ENCODE measurements around the gene SH3GL3. TPM values are rescaled to one million over a fixed set of nuclear protein-coding genes. Genes with fewer than 3 reads are reported as not detected.

Gene SH3GL3
- total and polyA plus RNA-seq, 4 donors = 0.31 to 8.4 (median 2.3) TPM

DNA sequence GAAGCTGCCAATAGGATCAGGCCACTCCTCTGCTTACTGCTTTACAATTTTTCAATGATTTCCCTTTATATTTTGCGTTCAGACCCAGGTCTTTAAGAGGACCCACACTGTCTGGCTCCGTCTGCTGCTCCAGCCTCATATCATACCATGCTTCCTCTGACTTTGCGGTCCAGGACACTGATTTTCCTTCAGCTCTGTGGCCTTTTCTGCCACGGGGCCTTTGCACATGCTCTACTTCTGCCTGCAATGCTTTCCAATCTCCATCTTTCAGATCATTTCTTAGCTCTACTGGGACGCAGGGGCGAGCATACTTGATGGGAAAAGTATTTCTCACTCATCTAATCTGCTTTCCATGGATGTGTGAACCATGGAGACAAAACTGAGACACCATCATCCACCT lies 23.0 kb upstream of the SH3GL3 start:
- Histone ChIP-seq H3K4me3 (no peak overlapping the region), H3K27me3 (ENCODE audit: control insufficient read depth in 3 of 3, insufficient read depth in 3 of 3, low read length in 2 of 3) (no peaks in the 10 kb centered on the region), H3K36me3 (ENCODE audit: control insufficient read depth in 4 of 4, insufficient read depth in 4 of 4, low read length in 4 of 4) (no peaks in the 10 kb centered on the region), H3K27ac (ENCODE audit: low read depth in 1 of 2, low read length in 1 of 2) (no peak overlapping the region), H3K4me1 (ENCODE audit: control insufficient read depth in 5 of 5, insufficient read depth in 5 of 5, low read length in 5 of 5) (no peaks in the 10 kb centered on the region), H3K9me3 (ENCODE audit: control insufficient read depth in 4 of 4, insufficient read depth in 3 of 4, low read length in 3 of 4) (peaks cover 0 to 4% (median 0%) of the 10 kb centered on the region in 4 donors), H3K9ac (ENCODE audit: insufficient read depth in 1 of 2, low read length in 2 of 2) (no peak overlapping the region)
- WGBS, 2 donors = 84 to 87% methylated on average over 6 of the region's 6 CpGs
- DNase-seq = no peak
- ATAC-seq (ENCODE audit: insufficient read depth, low FRiP score) = no peak
- TF ChIP-seq, protein P1, sequence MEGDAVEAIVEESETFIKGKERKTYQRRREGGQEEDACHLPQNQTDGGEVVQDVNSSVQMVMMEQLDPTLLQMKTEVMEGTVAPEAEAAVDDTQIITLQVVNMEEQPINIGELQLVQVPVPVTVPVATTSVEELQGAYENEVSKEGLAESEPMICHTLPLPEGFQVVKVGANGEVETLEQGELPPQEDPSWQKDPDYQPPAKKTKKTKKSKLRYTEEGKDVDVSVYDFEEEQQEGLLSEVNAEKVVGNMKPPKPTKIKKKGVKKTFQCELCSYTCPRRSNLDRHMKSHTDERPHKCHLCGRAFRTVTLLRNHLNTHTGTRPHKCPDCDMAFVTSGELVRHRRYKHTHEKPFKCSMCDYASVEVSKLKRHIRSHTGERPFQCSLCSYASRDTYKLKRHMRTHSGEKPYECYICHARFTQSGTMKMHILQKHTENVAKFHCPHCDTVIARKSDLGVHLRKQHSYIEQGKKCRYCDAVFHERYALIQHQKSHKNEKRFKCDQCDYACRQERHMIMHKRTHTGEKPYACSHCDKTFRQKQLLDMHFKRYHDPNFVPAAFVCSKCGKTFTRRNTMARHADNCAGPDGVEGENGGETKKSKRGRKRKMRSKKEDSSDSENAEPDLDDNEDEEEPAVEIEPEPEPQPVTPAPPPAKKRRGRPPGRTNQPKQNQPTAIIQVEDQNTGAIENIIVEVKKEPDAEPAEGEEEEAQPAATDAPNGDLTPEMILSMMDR (IDR thresholded peaks at IDR 0.05; ENCODE audit: control extremely low read depth, extremely low read depth) = no peak

DNA sequence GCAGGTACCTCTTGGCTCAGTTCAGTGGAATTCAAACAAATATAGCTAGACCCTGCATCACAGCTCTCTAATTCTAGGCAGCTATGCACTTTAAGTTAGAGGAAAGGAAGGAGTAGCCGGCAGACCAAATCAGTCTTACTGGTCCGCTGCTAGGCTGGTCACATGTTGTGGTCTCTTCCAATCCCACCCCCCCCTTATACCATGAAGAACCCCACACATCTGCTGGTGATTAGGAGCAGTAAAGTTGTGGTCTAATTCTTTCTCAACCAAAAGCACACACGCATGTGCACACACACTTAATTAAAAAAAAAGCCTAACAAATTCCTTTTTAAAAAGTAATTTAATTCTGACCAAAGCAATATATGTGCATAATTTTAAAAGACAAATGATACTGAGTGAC lies 16.7 kb upstream of the SH3GL3 start:
- TF ChIP-seq, protein P1 (IDR thresholded peaks at IDR 0.05; ENCODE audit: control extremely low read depth, extremely low read depth) = no peak
- no peak overlapping the region for H3K27ac ChIP-seq (ENCODE audit: low read depth in 1 of 2, low read length in 1 of 2)
- WGBS, 2 donors = 81 to 84% methylated on average over 3 of the region's 3 CpGs
- H3K27me3 ChIP-seq (ENCODE audit: control insufficient read depth in 3 of 3, insufficient read depth in 3 of 3, low read length in 2 of 3) = no peaks in the 10 kb centered on the region
- peaks cover 0 to 2% (median 0%) of the 10 kb centered on the region in 5 donors for H3K4me1 ChIP-seq (ENCODE audit: control insufficient read depth in 5 of 5, insufficient read depth in 5 of 5, low read length in 5 of 5)
- no peak for ATAC-seq (ENCODE audit: insufficient read depth, low FRiP score)
- H3K9me3 ChIP-seq (ENCODE audit: control insufficient read depth in 4 of 4, insufficient read depth in 3 of 4, low read length in 3 of 4) = peaks cover 0 to 4% (median 0%) of the 10 kb centered on the region in 4 donors
- H3K9ac ChIP-seq (ENCODE audit: insufficient read depth in 1 of 2, low read length in 2 of 2) = no peak overlapping the region
- DNase-seq = no peak
- H3K36me3 ChIP-seq (ENCODE audit: control insufficient read depth in 4 of 4, insufficient read depth in 4 of 4, low read length in 4 of 4) = no peaks in the 10 kb centered on the region
- H3K4me3 ChIP-seq = no peak overlapping the region

DNA sequence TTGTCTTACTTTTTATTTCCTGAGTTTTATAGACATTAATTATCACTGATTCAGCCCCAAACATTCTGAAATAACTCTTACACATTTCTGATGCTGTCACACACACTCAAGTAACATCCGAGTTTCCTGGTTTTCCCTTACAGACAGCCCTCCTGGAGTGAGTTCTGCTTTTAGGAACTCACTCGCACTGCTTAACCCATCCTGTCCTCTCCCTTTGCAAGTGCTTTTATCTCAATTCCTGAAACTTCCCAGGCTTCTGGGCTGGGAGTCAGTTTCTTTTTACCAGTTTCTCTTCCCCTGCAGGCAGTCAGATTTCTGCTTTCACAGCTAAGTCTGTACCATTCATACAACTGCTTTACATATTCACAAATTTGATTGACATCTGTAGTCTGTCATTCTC lies 15.6 kb upstream of the SH3GL3 start:
- no peak overlapping the region for H3K27ac ChIP-seq (ENCODE audit: low read depth in 1 of 2, low read length in 1 of 2)
- ATAC-seq (ENCODE audit: insufficient read depth, low FRiP score) = no peak
- TF ChIP-seq, protein P1 (IDR thresholded peaks at IDR 0.05; ENCODE audit: control extremely low read depth, extremely low read depth) = no peak
- no peak overlapping the region for H3K4me3 ChIP-seq
- H3K36me3 ChIP-seq (ENCODE audit: control insufficient read depth in 4 of 4, insufficient read depth in 4 of 4, low read length in 4 of 4) = no peaks in the 10 kb centered on the region
- H3K4me1 ChIP-seq (ENCODE audit: control insufficient read depth in 5 of 5, insufficient read depth in 5 of 5, low read length in 5 of 5) = peaks cover 0 to 5% (median 0%) of the 10 kb centered on the region in 5 donors
- H3K27me3 ChIP-seq (ENCODE audit: control insufficient read depth in 3 of 3, insufficient read depth in 3 of 3, low read length in 2 of 3) = no peaks in the 10 kb centered on the region
- 38 to 57% methylated on average over 2 of the region's 2 CpGs for WGBS, 2 donors
- no peak for DNase-seq
- peaks cover 0 to 4% (median 0%) of the 10 kb centered on the region in 4 donors for H3K9me3 ChIP-seq (ENCODE audit: control insufficient read depth in 4 of 4, insufficient read depth in 3 of 4, low read length in 3 of 4)
- H3K9ac ChIP-seq (ENCODE audit: insufficient read depth in 1 of 2, low read length in 2 of 2) = no peak overlapping the region

DNA sequence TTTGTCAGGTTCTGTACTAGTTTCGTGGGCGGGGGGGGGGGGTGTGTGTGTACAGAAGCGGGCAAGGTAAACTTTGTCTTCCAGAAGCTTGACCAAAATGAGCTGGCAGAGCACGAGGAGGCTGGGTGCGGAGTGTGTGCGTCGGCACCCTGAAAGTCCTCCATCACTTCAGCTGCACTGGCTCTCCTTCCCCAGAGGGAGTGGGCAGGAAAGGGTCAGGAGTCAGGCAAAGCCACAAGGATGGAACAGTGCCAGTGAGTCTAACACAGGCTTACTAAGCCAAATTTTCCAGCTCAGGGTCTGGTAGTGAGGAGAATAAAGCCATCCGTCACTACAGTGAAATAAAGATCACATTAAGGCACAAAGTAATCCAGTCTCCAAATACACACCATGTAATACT lies 11.9 kb upstream of the SH3GL3 start:
- WGBS, 2 donors = 30 to 51% methylated on average over 8 of the region's 8 CpGs
- Histone ChIP-seq H3K9ac (ENCODE audit: insufficient read depth in 1 of 2, low read length in 2 of 2) (no peak overlapping the region), H3K9me3 (ENCODE audit: control insufficient read depth in 4 of 4, insufficient read depth in 3 of 4, low read length in 3 of 4) (no peaks in the 10 kb centered on the region), H3K36me3 (ENCODE audit: control insufficient read depth in 4 of 4, insufficient read depth in 4 of 4, low read length in 4 of 4) (no peaks in the 10 kb centered on the region), H3K27ac (ENCODE audit: low read depth in 1 of 2, low read length in 1 of 2) (no peak overlapping the region), H3K4me1 (ENCODE audit: control insufficient read depth in 5 of 5, insufficient read depth in 5 of 5, low read length in 5 of 5) (peaks cover 0 to 12% (median 0%) of the 10 kb centered on the region in 5 donors), H3K27me3 (ENCODE audit: control insufficient read depth in 3 of 3, insufficient read depth in 3 of 3, low read length in 2 of 3) (no peaks in the 10 kb centered on the region), H3K4me3 (no peak overlapping the region)
- DNase-seq (no peak), ATAC-seq (ENCODE audit: insufficient read depth, low FRiP score) (no peak)
- TF ChIP-seq, protein P1 (IDR thresholded peaks at IDR 0.05; ENCODE audit: control extremely low read depth, extremely low read depth) = no peak

Measured in lung (tissue), 12 donors.